Skeletal muscle tissue (tissue), 4 donors: ENCODE data around the gene UGDH. TPM values are rescaled to one million over a fixed set of nuclear protein-coding genes. Genes with fewer than 3 reads are reported as not detected.

ENCODE experiments used
- H3K27ac ChIP-seq: one replicate; pipeline ENCODE4 v1.7.0; 2013; ENCODE audit warnings: mild to moderate bottlenecking, low read depth, low read length, inconsistent platforms
- H3K27me3 ChIP-seq, 3 donors: one replicate each; pipeline ENCODE4 v1.7.0; 2013; ENCODE audit warnings: low read length in 3 of 3; ENCODE audit not compliant: control insufficient read depth in 3 of 3, insufficient read depth in 3 of 3
- H3K36me3 ChIP-seq, 3 donors: one replicate each; pipeline ENCODE4 v1.7.0; 2013; ENCODE audit warnings: low read length in 3 of 3; ENCODE audit not compliant: control insufficient read depth in 3 of 3, insufficient read depth in 3 of 3
- H3K4me1 ChIP-seq, 3 donors: one replicate each; pipeline ENCODE4 v1.7.0; 2013; ENCODE audit warnings: low read length in 3 of 3, mild to moderate bottlenecking in 3 of 3; ENCODE audit not compliant: control insufficient read depth in 3 of 3, insufficient read depth in 3 of 3
- H3K4me3 ChIP-seq, 3 donors: one replicate each; pipeline ENCODE4 v1.7.0; 2013; ENCODE audit warnings: low read length in 3 of 3
- H3K9ac ChIP-seq, 3 donors: one replicate each; pipeline ENCODE4 v1.7.0; 2013; ENCODE audit warnings: low read length in 3 of 3, mild to moderate bottlenecking in 3 of 3, moderate library complexity in 2 of 3, low read depth in 1 of 3
- H3K9me3 ChIP-seq, 3 donors: one replicate each; pipeline ENCODE4 v1.7.0; 2013; ENCODE audit warnings: low read length in 3 of 3; ENCODE audit not compliant: control insufficient read depth in 3 of 3
- total RNA-seq: library from RNA; depleted of rRNA; stranded (reverse); fragments of >200 nt; gene quantifications from one replicate; pipeline ENCODE4 v1.2.3, GENCODE V29; 2014
- donor health status: Osteomylitis.

UGDH gene
- total RNA-seq, 1 donor from 2014 or later = 30.8 TPM

DNA sequence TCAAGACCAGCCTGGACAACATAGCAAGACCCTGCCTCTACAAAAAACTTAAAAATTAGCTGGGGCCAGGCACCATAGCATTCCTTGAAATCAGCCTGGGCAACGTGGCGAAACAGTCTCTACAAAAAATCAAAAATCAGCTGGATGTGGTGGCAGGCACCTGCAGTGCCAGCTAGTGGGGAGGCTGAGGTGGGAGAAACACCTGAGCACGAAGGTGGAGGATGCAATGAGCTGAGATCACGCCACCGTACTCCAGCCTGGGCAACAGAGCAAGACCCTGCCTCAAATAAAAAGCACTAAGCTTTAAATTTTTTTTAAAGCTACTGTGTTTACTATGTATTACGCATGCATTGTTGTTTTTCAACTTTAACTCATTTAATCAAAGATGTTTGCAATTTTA, 71.8 kb downstream of the UGDH start:
- peaks cover 11 to 21% (median 21%) of the 10 kb centered on the region in 3 donors for H3K4me1 ChIP-seq
- peaks cover 28 to 65% (median 49%) of the 10 kb centered on the region in 3 donors for H3K36me3 ChIP-seq
- no peak overlapping the region for H3K27ac ChIP-seq
- no peak overlapping the region for H3K9ac ChIP-seq
- no peaks in the 10 kb centered on the region for H3K9me3 ChIP-seq
- H3K4me3 ChIP-seq = no peak overlapping the region
- H3K27me3 ChIP-seq = no peaks in the 10 kb centered on the region

- Histone ChIP-seq H3K27me3 (no peaks in the 10 kb centered on the region), H3K36me3 (peaks cover 28 to 70% (median 49%) of the 10 kb centered on the region in 3 donors), H3K9me3 (no peaks in the 10 kb centered on the region), H3K27ac (no peak overlapping the region), H3K9ac (no peak overlapping the region), H3K4me3 (no peak overlapping the region), H3K4me1 (peaks cover 6 to 21% (median 15%) of the 10 kb centered on the region in 3 donors)
These were observed 73.5 kb downstream of the UGDH start for GRCh38 chr4:39453738-39454137.

DNA sequence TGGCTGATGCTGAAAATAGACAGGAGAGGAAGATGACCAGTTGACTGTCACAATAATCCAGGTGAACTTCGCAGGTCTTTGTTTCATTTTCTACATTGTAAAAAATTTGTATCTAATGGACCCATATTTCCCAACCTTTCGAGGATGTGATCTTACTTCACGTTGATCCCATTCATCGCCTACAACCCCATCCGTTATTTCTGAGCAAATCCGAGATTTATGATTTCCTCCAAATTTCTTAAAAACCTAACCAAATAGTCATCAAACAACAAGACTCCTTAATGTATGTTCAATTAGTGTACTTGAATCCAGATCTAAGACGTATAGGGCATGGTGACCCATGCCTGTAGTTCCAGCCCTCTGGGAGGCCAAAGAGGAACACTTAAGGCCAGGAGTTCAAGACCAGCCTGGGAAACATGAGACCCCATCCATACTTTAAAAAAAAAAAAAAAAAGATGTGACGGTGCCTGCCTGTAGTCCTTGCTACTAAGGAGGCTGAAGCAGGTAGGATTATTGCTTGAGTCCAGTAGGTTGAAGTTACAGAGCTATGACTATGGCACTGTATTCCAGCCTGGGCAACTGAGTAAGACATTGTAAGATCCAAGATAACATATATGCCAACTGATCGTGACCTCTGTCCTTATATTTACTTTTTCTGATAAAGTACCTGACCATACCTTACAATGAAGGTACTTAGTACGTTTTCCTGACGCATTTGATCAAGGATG, 74.2 kb downstream of the UGDH start:
- no peak overlapping the region for H3K4me3 ChIP-seq
- H3K9ac ChIP-seq = no peak overlapping the region
- peaks cover 4 to 15% (median 14%) of the 10 kb centered on the region in 3 donors for H3K4me1 ChIP-seq
- H3K27me3 ChIP-seq = no peaks in the 10 kb centered on the region
- no peaks in the 10 kb centered on the region for H3K9me3 ChIP-seq
- H3K36me3 ChIP-seq = peaks cover 28 to 70% (median 49%) of the 10 kb centered on the region in 3 donors
- H3K27ac ChIP-seq = no peak overlapping the region

DNA sequence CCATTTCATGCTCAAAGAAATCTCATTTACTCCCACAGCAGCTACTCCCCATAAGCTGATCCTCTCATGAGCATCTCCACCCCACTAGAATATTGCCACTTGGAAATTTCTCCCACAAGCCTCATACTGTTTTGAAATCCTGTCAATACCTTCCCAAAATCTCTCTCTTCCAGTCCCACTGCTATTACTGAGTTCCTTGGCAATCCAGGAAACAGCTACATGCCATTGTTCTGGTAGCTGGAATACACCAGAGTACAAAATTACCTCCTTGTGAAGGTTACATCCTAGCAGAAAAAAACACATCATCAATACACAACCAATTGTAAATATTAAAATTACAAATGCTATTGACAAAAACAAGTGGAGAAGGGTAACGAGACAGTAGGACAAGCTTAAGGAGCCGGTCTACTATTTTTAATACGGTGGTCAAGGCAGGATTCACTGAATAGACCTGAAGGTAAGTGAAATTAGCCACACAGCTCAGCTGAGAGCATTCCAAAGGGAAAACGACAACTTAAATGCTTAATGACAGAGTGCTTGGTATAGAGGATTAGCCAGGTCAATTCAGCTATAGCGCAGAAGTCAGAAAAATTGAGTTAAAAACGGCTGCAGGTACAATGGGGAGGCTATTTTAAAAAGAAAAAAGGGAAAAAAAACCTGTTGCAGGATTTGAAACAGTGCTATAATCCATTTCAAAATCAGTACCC, 74.9 kb downstream of the UGDH start:
- H3K36me3 ChIP-seq = peaks cover 25 to 66% (median 45%) of the 10 kb centered on the region in 3 donors
- peaks cover 1 to 9% (median 7%) of the 10 kb centered on the region in 3 donors for H3K4me1 ChIP-seq
- no peaks in the 10 kb centered on the region for H3K9me3 ChIP-seq
- no peak overlapping the region for H3K27ac ChIP-seq
- H3K9ac ChIP-seq = no peak overlapping the region
- no peaks in the 10 kb centered on the region for H3K27me3 ChIP-seq
- H3K4me3 ChIP-seq = no peak overlapping the region

DNA sequence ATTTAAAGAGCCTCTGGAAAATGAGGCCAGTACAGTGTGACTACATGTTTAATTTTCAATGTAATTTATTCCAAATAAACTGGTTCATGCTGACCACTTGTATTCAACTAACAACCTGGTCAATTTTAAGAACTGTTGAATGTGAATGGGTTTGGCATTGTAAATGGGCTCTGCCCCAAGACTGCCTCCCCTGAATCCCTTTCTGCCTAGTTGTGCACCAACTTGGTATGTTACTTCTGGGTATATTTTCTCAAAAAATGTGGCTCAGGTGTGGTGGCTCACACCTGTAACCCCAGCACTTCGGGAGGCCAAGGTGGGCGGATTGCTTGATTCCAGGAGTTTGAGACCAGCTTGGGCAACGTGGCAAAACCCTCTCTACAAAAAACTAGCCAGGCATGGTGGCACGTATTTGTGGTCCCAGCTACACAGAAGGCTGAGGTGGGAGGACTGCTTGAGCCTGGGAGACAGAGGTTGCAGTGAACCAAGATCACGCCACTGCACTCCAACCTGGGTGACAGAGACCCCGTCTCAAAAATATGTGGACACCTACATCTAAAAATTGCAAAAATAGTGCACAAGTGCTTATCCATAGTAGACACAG, 75.7 kb downstream of the UGDH start:
- no peak overlapping the region for H3K9ac ChIP-seq
- H3K9me3 ChIP-seq = no peaks in the 10 kb centered on the region
- no peaks in the 10 kb centered on the region for H3K27me3 ChIP-seq
- peaks cover 19 to 58% (median 38%) of the 10 kb centered on the region in 3 donors for H3K36me3 ChIP-seq
- H3K4me1 ChIP-seq = peaks cover 4 to 9% (median 4%) of the 10 kb centered on the region in 3 donors
- no peak overlapping the region for H3K4me3 ChIP-seq
- H3K27ac ChIP-seq = no peak overlapping the region

DNA sequence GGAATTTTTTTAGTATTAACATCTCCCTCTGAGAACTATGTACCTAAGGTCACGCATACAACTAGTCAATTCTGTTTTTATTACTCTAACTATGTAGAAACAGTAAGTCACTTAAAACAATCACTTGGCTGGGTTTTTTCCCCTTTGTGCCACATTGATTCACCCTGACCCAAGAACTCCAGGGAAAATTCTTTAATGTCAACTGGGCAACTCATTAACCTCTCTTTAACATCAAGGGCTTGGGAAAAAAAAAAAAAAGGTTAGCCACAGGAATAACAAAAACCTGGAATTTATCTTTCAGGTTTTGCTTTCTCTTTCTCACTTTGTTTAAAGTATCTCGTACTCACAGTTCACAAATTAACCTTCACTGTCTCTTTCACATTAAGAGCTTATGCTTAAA, 76.6 kb downstream of the UGDH start:
- Histone ChIP-seq H3K4me1 (peaks cover 4 to 11% (median 4%) of the 10 kb centered on the region in 3 donors), H3K4me3 (no peak overlapping the region), H3K27me3 (no peaks in the 10 kb centered on the region), H3K36me3 (peaks cover 14 to 49% (median 30%) of the 10 kb centered on the region in 3 donors), H3K27ac (no peak overlapping the region), H3K9ac (no peak overlapping the region), H3K9me3 (no peaks in the 10 kb centered on the region)

Other genes starting within 250 kb of the UGDH start
- 47.5 TPM for gene RFC1, start 161.1 kb downstream of the UGDH start, total RNA-seq
- 1.0 TPM for gene KLB, start 120.5 kb downstream of the UGDH start, total RNA-seq
- 5,741 TPM for gene RPL9, start 68.5 kb downstream of the UGDH start, total RNA-seq
- 18.8 TPM for gene LIAS, start 68.4 kb downstream of the UGDH start, total RNA-seq
- gene SMIM14, start 111.4 kb upstream of the UGDH start, total RNA-seq = 15.7 TPM
- 22.4 TPM for gene UBE2K, start 170.7 kb upstream of the UGDH start, total RNA-seq